HepG2 (cell line): ENCODE measurements around the gene TLE5.

Source experiments
- ATF3 ChIP-seq: sonication (generic); formaldehyde crosslinking; IDR thresholded peaks from 2 replicates; pipeline ENCODE4 v1.4.0; 2020; ENCODE audit warnings: missing genetic modification reagents
- CCDC6 ChIP-seq: sonication (generic); formaldehyde crosslinking; IDR thresholded peaks from 2 replicates; pipeline ENCODE4 v1.8.1; 2022; ENCODE audit warnings: mild to moderate bottlenecking, missing genetic modification reagents, moderate library complexity
- FOXJ3 ChIP-seq: sonication (generic); formaldehyde crosslinking; IDR thresholded peaks from 2 replicates; pipeline ENCODE4 v1.4.0; 2020; ENCODE audit warnings: missing genetic modification reagents, mild to moderate bottlenecking, borderline replicate concordance
- MAX ChIP-seq: IDR thresholded peaks from 2 replicates; pipeline ENCODE4 v1.6.1; 2012; ENCODE audit warnings: inconsistent platforms
- MTF1 ChIP-seq: sonication (generic); formaldehyde crosslinking; IDR thresholded peaks from 2 replicates; pipeline ENCODE4 v1.5.0; 2020; ENCODE audit warnings: missing genetic modification reagents
- REXO4 ChIP-seq: sonication (generic); formaldehyde crosslinking; IDR thresholded peaks from 2 replicates; pipeline ENCODE4 v1.8.0; 2022; ENCODE audit warnings: missing genetic modification reagents, mild to moderate bottlenecking, borderline replicate concordance
- SIN3A ChIP-seq: IDR thresholded peaks from 2 replicates; pipeline ENCODE4 v1.6.1; 2011; ENCODE audit warnings: low read depth, mild to moderate bottlenecking, control low read depth, low read length, borderline replicate concordance
- SMC3 ChIP-seq: IDR thresholded peaks from 2 replicates; pipeline ENCODE4 v1.6.1; 2011; ENCODE audit warnings: low read length, improper control_type of control experiment
- ZFX ChIP-seq: sonication (generic); formaldehyde crosslinking; IDR thresholded peaks from 2 replicates; pipeline ENCODE4 v1.4.0; 2020; ENCODE audit warnings: mild to moderate bottlenecking, low read depth, missing genetic modification reagents, moderate library complexity
- ZNF274 ChIP-seq: sonication (generic); formaldehyde crosslinking; IDR thresholded peaks from 2 replicates; pipeline ENCODE4 v1.5.1; 2020; ENCODE audit warnings: mild to moderate bottlenecking, missing genetic modification reagents

- TF ChIP-seq SMC3 (no peak), ZNF274 (CRISPR knock-in tag) (no peak), CCDC6 (CRISPR knock-in tag) (no peak), MTF1 (no peak), MAX (no peak), SIN3A (no peak), REXO4 (no peak), ATF3 (CRISPR knock-in tag) (no peak), FOXJ3 (CRISPR knock-in tag) (no peak), ZFX (CRISPR knock-in tag) (no peak)
Measured at GRCh38 chr19:3039125-3039524, 23.2 kb downstream of the TLE5 start.
